Measurements from ENCODE around the gene LGALSL.

- no peak for TF ChIP-seq CTCF (IDR thresholded peaks at IDR 0.05)
- no peak for TF ChIP-seq POLR2A (IDR thresholded peaks at IDR 0.05)
These were observed 44.5 kb downstream of the LGALSL start for GRCh38 chr2:64498438-64498837.
